SK-N-SH treated with all-trans-retinoic acid at 6 μM for 48 hours (cell line): Measurements from ENCODE around the gene SLC7A9.

Source experiments
- ATAC-seq: fragments of 200-7000 bp; cut with Tn5 transposase; 3 replicates; pipeline ENCODE4 v1.9.1; 2020; ENCODE audit warnings: mild to moderate bottlenecking, moderate library complexity
- ARNTL ChIP-seq: fragments of 450-650 bp; formaldehyde crosslinking; IDR thresholded peaks from 2 replicates; pipeline ENCODE4 v1.5.0; 2020; ENCODE audit warnings: low read depth, mild to moderate bottlenecking, moderate library complexity, borderline replicate concordance
- BACH2 ChIP-seq: fragments of 250-450 bp; sonication (Bioruptor Pico); IDR thresholded peaks from 2 replicates; pipeline ENCODE4 v1.9.0; 2021; ENCODE audit warnings: mild to moderate bottlenecking, borderline replicate concordance
- CREB5 ChIP-seq: fragments of 250-450 bp; sonication (Bioruptor Pico); IDR thresholded peaks from 2 replicates; pipeline ENCODE4 v1.5.1; 2020; ENCODE audit warnings: low read depth, mild to moderate bottlenecking, moderate library complexity
- CSDC2 ChIP-seq: fragments of 250-450 bp; sonication (Bioruptor Pico); IDR thresholded peaks from 2 replicates; pipeline ENCODE4 v1.5.0; 2020; ENCODE audit warnings: mild to moderate bottlenecking, moderate library complexity
- CSRNP3 ChIP-seq: fragments of 250-450 bp; sonication (Bioruptor Pico); IDR thresholded peaks from 2 replicates; pipeline ENCODE4 v1.5.1; 2021; ENCODE audit warnings: mild to moderate bottlenecking, moderate library complexity
- ISL1 ChIP-seq: fragments of 250-450 bp; sonication (Bioruptor Pico); IDR thresholded peaks from 2 replicates; pipeline ENCODE4 v2.1.2; 2022; ENCODE audit warnings: mild to moderate bottlenecking, moderate library complexity
- OSR1 ChIP-seq: fragments of 250-450 bp; sonication (Bioruptor Pico); IDR thresholded peaks from 2 replicates; pipeline ENCODE4 v1.8.0; 2022; ENCODE audit warnings: moderate library complexity, mild to moderate bottlenecking, inconsistent platforms
- PATZ1 ChIP-seq: fragments of 250-450 bp; sonication (Bioruptor Pico); IDR thresholded peaks from 2 replicates; pipeline ENCODE4 v1.8.0; 2020; ENCODE audit warnings: mild to moderate bottlenecking, moderate library complexity, borderline replicate concordance
- POU6F1 ChIP-seq: fragments of 250-450 bp; sonication (Bioruptor Pico); IDR thresholded peaks from 2 replicates; pipeline ENCODE4 v1.8.0; 2021; ENCODE audit warnings: low read depth, mild to moderate bottlenecking, moderate library complexity, borderline replicate concordance
- PPARA ChIP-seq: fragments of 250-450 bp; sonication (Bioruptor Pico); IDR thresholded peaks from 2 replicates; pipeline ENCODE4 v1.5.0; 2020; ENCODE audit warnings: mild to moderate bottlenecking, borderline replicate concordance
- RARB ChIP-seq: fragments of 250-450 bp; sonication (Bioruptor Pico); IDR thresholded peaks from 2 replicates; pipeline ENCODE4 v1.8.0; 2021; ENCODE audit warnings: mild to moderate bottlenecking, moderate library complexity
- SNAI2 ChIP-seq: fragments of 250-450 bp; sonication (Bioruptor Pico); IDR thresholded peaks from 2 replicates; pipeline ENCODE4 v1.5.0; 2020; ENCODE audit warnings: mild to moderate bottlenecking, moderate library complexity
- TCF4 ChIP-seq: fragments of 250-450 bp; sonication (Bioruptor Pico); IDR thresholded peaks from 2 replicates; pipeline ENCODE4 v1.8.0; 2021; ENCODE audit warnings: mild to moderate bottlenecking, moderate library complexity, borderline replicate concordance
- TOX ChIP-seq: fragments of 250-450 bp; sonication (Bioruptor Pico); IDR thresholded peaks from 2 replicates; pipeline ENCODE4 v1.8.0; 2021; ENCODE audit warnings: mild to moderate bottlenecking, moderate library complexity, borderline replicate concordance
- TSHZ2 ChIP-seq: fragments of 250-450 bp; sonication (Bioruptor Pico); IDR thresholded peaks from 2 replicates; pipeline ENCODE4 v1.5.0; 2020; ENCODE audit warnings: mild to moderate bottlenecking, moderate library complexity
- ZC3H10 ChIP-seq: fragments of 250-450 bp; sonication (Bioruptor Pico); IDR thresholded peaks from 2 replicates; pipeline ENCODE4 v1.5.1; 2021; ENCODE audit warnings: mild to moderate bottlenecking, moderate library complexity
- ZFP3 ChIP-seq: fragments of 250-450 bp; sonication (Bioruptor Pico); IDR thresholded peaks from 2 replicates; pipeline ENCODE4 v1.5.0; 2020; ENCODE audit warnings: mild to moderate bottlenecking, moderate library complexity
- ZNF565 ChIP-seq: fragments of 450-650 bp; formaldehyde crosslinking; conservative IDR thresholded peaks from 2 replicates; pipeline ENCODE4 v1.5.0; 2020; ENCODE audit warnings: low read depth, mild to moderate bottlenecking, moderate library complexity
- ZNF70 ChIP-seq: fragments of 450-650 bp; formaldehyde crosslinking; IDR thresholded peaks from 2 replicates; pipeline ENCODE4 v1.5.0; 2020; ENCODE audit warnings: mild to moderate bottlenecking, moderate library complexity

SLC7A9 gene

GRCh38 chr19:32902448-32902847 is 32.9 kb upstream of the SLC7A9 start:
- no peak for ATAC-seq
- TF ChIP-seq ZNF565, result no peak
- no peak for TF ChIP-seq TSHZ2 (CRISPR knock-in tag)
- TF ChIP-seq ISL1, result no peak
- no peak for TF ChIP-seq CSDC2 (CRISPR knock-in tag)
- TF ChIP-seq PPARA (CRISPR knock-in tag), result no peak
- TF ChIP-seq BACH2, result no peak
- no peak for TF ChIP-seq ZC3H10
- TF ChIP-seq OSR1 (CRISPR knock-in tag), result no peak
- no peak for TF ChIP-seq CREB5 (CRISPR knock-in tag)
- no peak for TF ChIP-seq SNAI2 (CRISPR knock-in tag)
- no peak for TF ChIP-seq TCF4
- no peak for TF ChIP-seq CSRNP3
- no peak for TF ChIP-seq POU6F1 (CRISPR knock-in tag)
- no peak for TF ChIP-seq PATZ1 (CRISPR knock-in tag)
- TF ChIP-seq RARB, result no peak
- TF ChIP-seq ZNF70 (CRISPR knock-in tag), result no peak
- no peak for TF ChIP-seq ZFP3 (CRISPR knock-in tag)

- ATAC-seq, result no peak
These were observed 32.1 kb upstream of the SLC7A9 start for GRCh38 chr19:32901504-32902161.

More at GRCh38 chr19:32901504-32902161, 32.1 kb upstream of the SLC7A9 start:
- TF ChIP-seq ZNF565 (no peak), ARNTL (CRISPR knock-in tag) (no peak), TOX (CRISPR knock-in tag) (no peak), ZNF70 (CRISPR knock-in tag) (no peak), BACH2 (no peak), PPARA (CRISPR knock-in tag) (no peak), TCF4 (no peak), CSRNP3 (no peak)
